ENCODE data around the gene CBFA2T3. TPM values are rescaled to one million over a fixed set of nuclear protein-coding genes. Genes with fewer than 3 reads are reported as not detected.

The CBFA2T3 gene
- total and polyA plus RNA-seq, 2 of the 13 experiments (the other 11 are each of a cell fraction or from before 2014, with no cell fraction given) = 0.05 TPM; not detected in 1

DNA sequence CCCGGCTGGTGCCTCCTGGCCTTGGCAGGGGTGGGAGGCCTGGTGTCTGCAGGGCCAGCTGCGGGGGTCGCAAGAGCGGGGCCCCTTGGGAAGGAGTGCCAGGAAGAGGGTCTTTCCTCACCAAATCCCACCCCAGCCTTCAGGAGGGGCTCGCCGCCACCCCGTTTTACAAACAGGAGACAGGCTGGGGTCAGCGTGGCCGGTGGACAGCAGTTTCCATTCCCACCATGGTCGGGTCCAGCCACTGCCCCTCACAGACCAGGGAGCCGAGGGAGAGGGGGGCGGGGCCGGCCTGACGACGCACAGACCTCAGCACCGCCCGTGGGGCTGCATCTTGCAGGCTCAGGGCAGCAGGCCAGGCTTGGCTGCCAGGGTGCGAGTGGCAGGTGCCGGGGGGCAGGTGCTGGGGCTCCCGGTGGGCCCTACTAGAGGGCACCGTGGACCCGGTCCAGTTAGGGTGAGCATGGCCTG lies 7.6 kb downstream of the CBFA2T3 start (continued):
- TF ChIP-seq, protein P1, sequence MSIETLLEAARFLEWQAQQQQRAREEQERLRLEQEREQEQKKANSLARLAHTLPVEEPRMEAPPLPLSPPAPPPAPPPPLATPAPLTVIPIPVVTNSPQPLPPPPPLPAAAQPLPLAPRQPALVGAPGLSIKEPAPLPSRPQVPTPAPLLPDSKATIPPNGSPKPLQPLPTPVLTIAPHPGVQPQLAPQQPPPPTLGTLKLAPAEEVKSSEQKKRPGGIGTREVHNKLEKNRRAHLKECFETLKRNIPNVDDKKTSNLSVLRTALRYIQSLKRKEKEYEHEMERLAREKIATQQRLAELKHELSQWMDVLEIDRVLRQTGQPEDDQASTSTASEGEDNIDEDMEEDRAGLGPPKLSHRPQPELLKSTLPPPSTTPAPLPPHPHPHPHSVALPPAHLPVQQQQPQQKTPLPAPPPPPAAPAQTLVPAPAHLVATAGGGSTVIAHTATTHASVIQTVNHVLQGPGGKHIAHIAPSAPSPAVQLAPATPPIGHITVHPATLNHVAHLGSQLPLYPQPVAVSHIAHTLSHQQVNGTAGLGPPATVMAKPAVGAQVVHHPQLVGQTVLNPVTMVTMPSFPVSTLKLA (IDR thresholded peaks at IDR 0.05) = no peak
- TF ChIP-seq NKX3-1 (CRISPR knock-in tag; IDR thresholded peaks at IDR 0.05) (no peak), ZNF180 (CRISPR knock-in tag; IDR thresholded peaks at IDR 0.05; ENCODE audit: borderline replicate concordance, low read depth) (no peak), TAF15 (IDR thresholded peaks at IDR 0.05; ENCODE audit: low read depth, low read length, poor library complexity, severe bottlenecking) (no peak), ZNF792 (CRISPR knock-in tag; IDR thresholded peaks at IDR 0.05) (no peak), ZNF564 (CRISPR knock-in tag; IDR thresholded peaks at IDR 0.05) (no peak), SMAD1 (CRISPR knock-in tag; IDR thresholded peaks at IDR 0.05; ENCODE audit: borderline replicate concordance, low read depth) (no peak), NRL (CRISPR knock-in tag; IDR thresholded peaks at IDR 0.05; ENCODE audit: borderline replicate concordance) (no peak)
- TF ChIP-seq, protein P2, sequence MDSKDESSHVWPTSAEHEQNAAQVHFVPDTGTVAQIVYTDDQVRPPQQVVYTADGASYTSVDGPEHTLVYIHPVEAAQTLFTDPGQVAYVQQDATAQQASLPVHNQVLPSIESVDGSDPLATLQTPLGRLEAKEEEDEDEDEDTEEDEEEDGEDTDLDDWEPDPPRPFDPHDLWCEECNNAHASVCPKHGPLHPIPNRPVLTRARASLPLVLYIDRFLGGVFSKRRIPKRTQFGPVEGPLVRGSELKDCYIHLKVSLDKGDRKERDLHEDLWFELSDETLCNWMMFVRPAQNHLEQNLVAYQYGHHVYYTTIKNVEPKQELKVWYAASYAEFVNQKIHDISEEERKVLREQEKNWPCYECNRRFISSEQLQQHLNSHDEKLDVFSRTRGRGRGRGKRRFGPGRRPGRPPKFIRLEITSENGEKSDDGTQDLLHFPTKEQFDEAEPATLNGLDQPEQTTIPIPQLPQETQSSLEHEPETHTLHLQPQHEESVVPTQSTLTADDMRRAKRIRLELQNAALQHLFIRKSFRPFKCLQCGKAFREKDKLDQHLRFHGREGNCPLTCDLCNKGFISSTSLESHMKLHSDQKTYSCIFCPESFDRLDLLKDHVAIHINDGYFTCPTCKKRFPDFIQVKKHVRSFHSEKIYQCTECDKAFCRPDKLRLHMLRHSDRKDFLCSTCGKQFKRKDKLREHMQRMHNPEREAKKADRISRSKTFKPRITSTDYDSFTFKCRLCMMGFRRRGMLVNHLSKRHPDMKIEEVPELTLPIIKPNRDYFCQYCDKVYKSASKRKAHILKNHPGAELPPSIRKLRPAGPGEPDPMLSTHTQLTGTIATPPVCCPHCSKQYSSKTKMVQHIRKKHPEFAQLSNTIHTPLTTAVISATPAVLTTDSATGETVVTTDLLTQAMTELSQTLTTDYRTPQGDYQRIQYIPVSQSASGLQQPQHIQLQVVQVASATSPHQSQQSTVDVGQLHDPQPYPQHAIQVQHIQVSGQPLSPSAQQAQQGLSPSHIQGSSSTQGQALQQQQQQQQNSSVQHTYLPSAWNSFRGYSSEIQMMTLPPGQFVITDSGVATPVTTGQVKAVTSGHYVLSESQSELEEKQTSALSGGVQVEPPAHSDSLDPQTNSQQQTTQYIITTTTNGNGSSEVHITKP (CRISPR knock-in tag; IDR thresholded peaks at IDR 0.05; ENCODE audit: low read depth) = no peak
- TF ChIP-seq, protein P3, sequence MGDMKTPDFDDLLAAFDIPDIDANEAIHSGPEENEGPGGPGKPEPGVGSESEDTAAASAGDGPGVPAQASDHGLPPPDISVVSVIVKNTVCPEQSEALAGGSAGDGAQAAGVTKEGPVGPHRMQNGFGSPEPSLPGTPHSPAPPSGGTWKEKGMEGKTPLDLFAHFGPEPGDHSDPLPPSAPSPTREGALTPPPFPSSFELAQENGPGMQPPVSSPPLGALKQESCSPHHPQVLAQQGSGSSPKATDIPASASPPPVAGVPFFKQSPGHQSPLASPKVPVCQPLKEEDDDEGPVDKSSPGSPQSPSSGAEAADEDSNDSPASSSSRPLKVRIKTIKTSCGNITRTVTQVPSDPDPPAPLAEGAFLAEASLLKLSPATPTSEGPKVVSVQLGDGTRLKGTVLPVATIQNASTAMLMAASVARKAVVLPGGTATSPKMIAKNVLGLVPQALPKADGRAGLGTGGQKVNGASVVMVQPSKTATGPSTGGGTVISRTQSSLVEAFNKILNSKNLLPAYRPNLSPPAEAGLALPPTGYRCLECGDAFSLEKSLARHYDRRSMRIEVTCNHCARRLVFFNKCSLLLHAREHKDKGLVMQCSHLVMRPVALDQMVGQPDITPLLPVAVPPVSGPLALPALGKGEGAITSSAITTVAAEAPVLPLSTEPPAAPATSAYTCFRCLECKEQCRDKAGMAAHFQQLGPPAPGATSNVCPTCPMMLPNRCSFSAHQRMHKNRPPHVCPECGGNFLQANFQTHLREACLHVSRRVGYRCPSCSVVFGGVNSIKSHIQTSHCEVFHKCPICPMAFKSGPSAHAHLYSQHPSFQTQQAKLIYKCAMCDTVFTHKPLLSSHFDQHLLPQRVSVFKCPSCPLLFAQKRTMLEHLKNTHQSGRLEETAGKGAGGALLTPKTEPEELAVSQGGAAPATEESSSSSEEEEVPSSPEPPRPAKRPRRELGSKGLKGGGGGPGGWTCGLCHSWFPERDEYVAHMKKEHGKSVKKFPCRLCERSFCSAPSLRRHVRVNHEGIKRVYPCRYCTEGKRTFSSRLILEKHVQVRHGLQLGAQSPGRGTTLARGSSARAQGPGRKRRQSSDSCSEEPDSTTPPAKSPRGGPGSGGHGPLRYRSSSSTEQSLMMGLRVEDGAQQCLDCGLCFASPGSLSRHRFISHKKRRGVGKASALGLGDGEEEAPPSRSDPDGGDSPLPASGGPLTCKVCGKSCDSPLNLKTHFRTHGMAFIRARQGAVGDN (CRISPR knock-in tag; IDR thresholded peaks at IDR 0.05) = no peak

Data from HepG2 (cell line).